GM12878 (cell line): ENCODE data around the gene KCNB1. TPM values are rescaled to one million over a fixed set of nuclear protein-coding genes. Genes with fewer than 3 reads are reported as not detected.

Experiments
- ATAC-seq: fragments of 200-7000 bp; cut with Tn5 transposase; 3 replicates; pipeline ENCODE4 v1.9.1; 2020; ENCODE audit warnings: mild to moderate bottlenecking, moderate library complexity
- BruUV-seq: library from RNA; stranded (reverse); fragments of 400-500 nt; replicated peaks from 2 replicates; lab custom pipeline; 2021; lab: Mats Ljungman, UMichigan
- CTCF ChIA-PET: fragments of 300-600 bp; sonication (Branson Sonifier 250); formaldehyde crosslinking; extraction: SDS; loops from one replicate; lab custom pipeline; 2021; ENCODE audit warnings: inconsistent platforms; lab: Yijun Ruan, JAX
- POLR2A ChIA-PET: fragments of 350-600 bp; formaldehyde crosslinking; extraction: SDS; loops from one replicate; lab custom pipeline; 2021; ENCODE audit warnings: inconsistent platforms; lab: Charles Lee
- RAD21 ChIA-PET: fragments of 300-600 bp; sonication (Branson Sonifier 250); formaldehyde crosslinking; loops from one replicate; lab custom pipeline; 2023; ENCODE audit warnings: antibody characterized with exemption; ENCODE audit not compliant: unreplicated experiment; lab: Charles Lee
- SMC1A ChIA-PET: fragments of 300-600 bp; sonication (Branson Sonifier 250); formaldehyde crosslinking; loops from one replicate; lab custom pipeline; 2023; ENCODE audit not compliant: unreplicated experiment, uncharacterized antibody; lab: Charles Lee
- DNase-seq: peaks from one replicate; pipeline ENCODE4 v3.0.0-alpha.2; 2011; ENCODE audit warnings: low read depth, low spot score
- FAIRE-seq: peaks from 3 replicates; lab custom pipeline; 2011; peaks lifted over from hg19 to GRCh38; lab: Jason Lieb, UNC
- H2AFZ ChIP-seq: 2 replicates; pipeline ENCODE4 v1.6.0; 2011; ENCODE audit warnings: low read depth, low read length, control low read depth; ENCODE audit not compliant: control insufficient read depth
- H3K27ac ChIP-seq: 2 replicates; pipeline ENCODE4 v1.5.1; 2011; ENCODE audit warnings: control low read depth; ENCODE audit not compliant: control insufficient read depth, insufficient read depth
- H3K27me3 ChIP-seq, 2 experiments: replicated peaks in 1 of 2; 2 replicates each; pipeline versions ENCODE4 v1.6.0 to v1.6.1; 2011; ENCODE audit warnings: low read length in 1 of 2; ENCODE audit not compliant: control insufficient read depth in 2 of 2, insufficient read depth in 2 of 2
- H3K36me3 ChIP-seq, 2 experiments: 2 replicates each; pipeline ENCODE4 v1.5.1; 2011; ENCODE audit warnings: low read length in 1 of 2; ENCODE audit not compliant: control insufficient read depth in 2 of 2, insufficient read depth in 2 of 2
- H3K4me1 ChIP-seq: 2 replicates; pipeline ENCODE4 v1.6.1; 2011; ENCODE audit warnings: mild to moderate bottlenecking, low read length, moderate library complexity, mixed read lengths; ENCODE audit not compliant: control insufficient read depth, insufficient read depth
- H3K4me2 ChIP-seq: 2 replicates; pipeline ENCODE4 v1.6.0; 2011; ENCODE audit warnings: control low read depth; ENCODE audit not compliant: control insufficient read depth, insufficient read depth
- H3K4me3 ChIP-seq: fragments of 200-600 bp; sonication (generic); 2 replicates; pipeline ENCODE4 v1.5.1; 2016
- H3K79me2 ChIP-seq: 2 replicates; pipeline ENCODE4 v1.6.0; 2011; ENCODE audit warnings: low read length; ENCODE audit not compliant: control insufficient read depth, insufficient read depth
- H3K9ac ChIP-seq: 2 replicates; pipeline ENCODE4 v1.8.0; 2011; ENCODE audit warnings: low read length, control low read depth, mixed read lengths; ENCODE audit not compliant: control insufficient read depth, insufficient read depth
- H3K9me3 ChIP-seq: replicated peaks from 3 replicates; pipeline ENCODE4 v1.5.1; 2011; ENCODE audit warnings: mild to moderate bottlenecking, low read length; ENCODE audit not compliant: control insufficient read depth, insufficient read depth
- H4K20me1 ChIP-seq: 2 replicates; pipeline ENCODE4 v1.6.0; 2011; ENCODE audit not compliant: control insufficient read depth, insufficient read depth
- BRCA1 ChIP-seq: IDR thresholded peaks from 2 replicates; pipeline ENCODE4 v1.6.1; 2011; ENCODE audit warnings: low read depth, low read length, improper control_type of control experiment
- CBX5 ChIP-seq: sonication (generic); IDR thresholded peaks from 2 replicates; pipeline ENCODE4 v1.6.1; 2016; ENCODE audit warnings: low read depth, moderate library complexity, mild to moderate bottlenecking, inconsistent platforms
- FOXK2 ChIP-seq: fragments of 450-650 bp; IDR thresholded peaks from 2 replicates; pipeline ENCODE4 v1.6.1; 2017; ENCODE audit warnings: mild to moderate bottlenecking, moderate library complexity
- MTA2 ChIP-seq: fragments of 450-650 bp; IDR thresholded peaks from 2 replicates; pipeline ENCODE4 v1.6.1; 2016; ENCODE audit warnings: low read depth, mild to moderate bottlenecking, moderate library complexity
- SMC3 ChIP-seq: IDR thresholded peaks from 2 replicates; pipeline ENCODE4 v1.6.1; 2011; ENCODE audit warnings: low read length, improper control_type of control experiment, borderline replicate concordance
- TBL1XR1 ChIP-seq: IDR thresholded peaks from 2 replicates; pipeline ENCODE4 v1.6.1; 2012; ENCODE audit warnings: low read depth, low read length, improper control_type of control experiment
- WRNIP1 ChIP-seq: IDR thresholded peaks from 2 replicates; pipeline ENCODE4 v1.6.1; 2011; ENCODE audit warnings: low read depth, low read length, improper control_type of control experiment, borderline replicate concordance
- ZNF217 ChIP-seq: fragments of 450-650 bp; IDR thresholded peaks from 2 replicates; pipeline ENCODE4 v1.6.1; 2017; ENCODE audit warnings: antibody characterized with exemption, mild to moderate bottlenecking
- ZNF24 ChIP-seq: fragments of 450-650 bp; IDR thresholded peaks from 2 replicates; pipeline ENCODE4 v1.6.1; 2017; ENCODE audit warnings: antibody characterized with exemption, mild to moderate bottlenecking
- ZNF622 ChIP-seq: fragments of 450-650 bp; IDR thresholded peaks from 2 replicates; pipeline ENCODE4 v1.6.1; 2017; ENCODE audit warnings: mild to moderate bottlenecking, inconsistent platforms
- in situ Hi-C: fragments of 300-500 bp; cut with MboI; formaldehyde crosslinking; loops from 9 replicates; pipeline ENCODE4 v1.14.3; 2018; ENCODE audit warnings: mixed read lengths
- intact Hi-C: fragments of 100-400 bp; cut with micrococcal nuclease; formaldehyde crosslinking; loops from one replicate; pipeline ENCODE4 v1.14.2; 2022; ENCODE audit not compliant: unreplicated experiment
- polyA plus RNA-seq, 11 experiments: library from polyadenylated mRNA; depleted of rRNA in 4 of 11; unstranded in 6 of 11; stranded (reverse) in 5 of 11; fragments of >200 nt; fragmentation: Nextera tagmentation in 4 of 11; fragmentation: Illumina TruSeq in 1 of 11; extraction: Ambion mirVana in 4 of 11; extraction: Trizol in 1 of 11; gene quantifications; 1 replicate in 1 of 11; 2 replicates in 10 of 11; pipeline versions ENCODE4 v1.2.1 to v1.2.3, GENCODE V29; 2011 to 2016; ENCODE audit warnings: inconsistent platforms in 2 of 11, missing spikeins in 2 of 11, low read depth in 1 of 11
- total RNA-seq, 4 experiments: library from RNA; depleted of rRNA in 3 of 4; stranded (reverse); fragments of >200 nt in 3 of 4; fragmentation: Illumina TruSeq in 1 of 4; extraction: Trizol in 1 of 4; gene quantifications; 2 replicates each; pipeline versions ENCODE4 v1.2.1 to v1.2.3, GENCODE V29; 2013 to 2021
- TF ChIP-seq, protein P1 (sequence below): IDR thresholded peaks from 2 replicates; pipeline ENCODE4 v1.6.1; 2011; ENCODE audit warnings: borderline replicate concordance, low read depth, mild to moderate bottlenecking, moderate library complexity, mixed read lengths, low read length; ENCODE audit not compliant: insufficient read depth; ENCODE audit errors: extremely low read length
- TF ChIP-seq, protein P2 (sequence below): fragments of 450-650 bp; IDR thresholded peaks from 2 replicates; pipeline ENCODE4 v1.6.1; 2018; ENCODE audit warnings: mild to moderate bottlenecking, low read depth, moderate library complexity; ENCODE audit not compliant: partially characterized antibody

Gene KCNB1
- total and polyA plus RNA-seq, 10 of the 15 experiments (the other 5 are each of a cell fraction or from before 2014, with no cell fraction given) = 0.02 to 0.08 (median 0.03) TPM; not detected in 7

DNA sequence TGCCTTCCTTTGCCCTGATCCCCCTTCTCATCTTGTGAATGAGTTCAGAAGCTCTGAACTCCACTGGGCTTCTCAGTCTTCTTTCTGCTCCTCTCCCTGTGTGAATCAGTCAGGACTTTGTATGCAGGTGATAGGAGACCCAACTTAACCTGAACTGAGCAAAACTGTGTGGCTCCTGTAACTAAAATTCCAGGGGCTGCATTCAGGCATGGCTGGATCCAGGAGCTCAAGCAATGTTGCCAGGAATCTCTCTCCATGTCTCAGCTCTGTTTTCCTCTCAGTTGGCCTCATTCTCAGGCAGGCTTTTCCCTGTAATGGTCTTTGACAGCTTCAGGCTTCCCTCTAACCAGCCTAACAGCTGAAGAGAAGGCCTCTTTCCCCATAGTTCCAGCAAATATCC lies 153.7 kb downstream of the KCNB1 start:
- ChIA-PET SMC1A (interaction anchor here (1.1 to 1.7 kb wide), 2 partner anchors 10 to 108 kb away, joined by 3 to 4 read pairs; no protein-coding TSS in a partner anchor), CTCF (no interaction called here), POLR2A (no interaction called here), RAD21 (interaction anchor here (0.6 kb wide), 1 partner anchor 123 kb away, joined by 5 read pairs; no protein-coding TSS in a partner anchor)
- Histone ChIP-seq H3K9ac (no peak overlapping the region), H3K9me3 (no peaks in the 10 kb centered on the region; the same call in 2 of the 3 replicates), H3K4me2 (no peak overlapping the region), H3K27ac (no peak overlapping the region), H3K79me2 (no peaks in the 10 kb centered on the region), H3K4me3 (no peak overlapping the region), H2AFZ (no peak overlapping the region), H3K27me3 (peaks cover 5 to 7% of the 10 kb centered on the region in 2 experiments), H3K36me3 (no peaks in the 10 kb centered on the region), H3K4me1 (no peaks in the 10 kb centered on the region), H4K20me1 (no peaks in the 10 kb centered on the region)
- TF ChIP-seq, protein P1, sequence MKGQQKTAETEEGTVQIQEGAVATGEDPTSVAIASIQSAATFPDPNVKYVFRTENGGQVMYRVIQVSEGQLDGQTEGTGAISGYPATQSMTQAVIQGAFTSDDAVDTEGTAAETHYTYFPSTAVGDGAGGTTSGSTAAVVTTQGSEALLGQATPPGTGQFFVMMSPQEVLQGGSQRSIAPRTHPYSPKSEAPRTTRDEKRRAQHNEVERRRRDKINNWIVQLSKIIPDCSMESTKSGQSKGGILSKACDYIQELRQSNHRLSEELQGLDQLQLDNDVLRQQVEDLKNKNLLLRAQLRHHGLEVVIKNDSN = no peak
- no peak for TF ChIP-seq ZNF24
- no peak for TF ChIP-seq FOXK2
- no peak for TF ChIP-seq TBL1XR1
- TF ChIP-seq CBX5 = no peak
- no peak for TF ChIP-seq MTA2
- TF ChIP-seq ZNF217 = no peak
- no peak for TF ChIP-seq SMC3
- TF ChIP-seq, protein P2, sequence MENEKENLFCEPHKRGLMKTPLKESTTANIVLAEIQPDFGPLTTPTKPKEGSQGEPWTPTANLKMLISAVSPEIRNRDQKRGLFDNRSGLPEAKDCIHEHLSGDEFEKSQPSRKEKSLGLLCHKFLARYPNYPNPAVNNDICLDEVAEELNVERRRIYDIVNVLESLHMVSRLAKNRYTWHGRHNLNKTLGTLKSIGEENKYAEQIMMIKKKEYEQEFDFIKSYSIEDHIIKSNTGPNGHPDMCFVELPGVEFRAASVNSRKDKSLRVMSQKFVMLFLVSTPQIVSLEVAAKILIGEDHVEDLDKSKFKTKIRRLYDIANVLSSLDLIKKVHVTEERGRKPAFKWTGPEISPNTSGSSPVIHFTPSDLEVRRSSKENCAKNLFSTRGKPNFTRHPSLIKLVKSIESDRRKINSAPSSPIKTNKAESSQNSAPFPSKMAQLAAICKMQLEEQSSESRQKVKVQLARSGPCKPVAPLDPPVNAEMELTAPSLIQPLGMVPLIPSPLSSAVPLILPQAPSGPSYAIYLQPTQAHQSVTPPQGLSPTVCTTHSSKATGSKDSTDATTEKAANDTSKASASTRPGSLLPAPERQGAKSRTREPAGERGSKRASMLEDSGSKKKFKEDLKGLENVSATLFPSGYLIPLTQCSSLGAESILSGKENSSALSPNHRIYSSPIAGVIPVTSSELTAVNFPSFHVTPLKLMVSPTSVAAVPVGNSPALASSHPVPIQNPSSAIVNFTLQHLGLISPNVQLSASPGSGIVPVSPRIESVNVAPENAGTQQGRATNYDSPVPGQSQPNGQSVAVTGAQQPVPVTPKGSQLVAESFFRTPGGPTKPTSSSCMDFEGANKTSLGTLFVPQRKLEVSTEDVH = no peak
- no peak for TF ChIP-seq ZNF622
- TF ChIP-seq WRNIP1 = no peak
- no peak for TF ChIP-seq BRCA1
- DNase-seq = no peak
- FAIRE-seq = no peak
- BruUV-seq = no TSS peak
- in situ Hi-C loops = loop anchor here (25.0 kb wide), 2 partner anchors 184 to 534 kb away; no protein-coding TSS in a partner anchor
- no peak for ATAC-seq
- intact Hi-C loops = no loop called here
